Mesenchymal stem cell (in vitro differentiated cells and primary cell): ENCODE results near the gene STOX2.
A peak's percentile ranks its signal among the peaks of the same experiment; 100 is the strongest.

Experiments
- DNase-seq: peaks from one replicate; pipeline ENCODE4 v3.0.0-alpha.2; 2013
- H2AFZ ChIP-seq: one replicate; pipeline ENCODE4 v1.6.1; 2013; ENCODE audit warnings: low read depth, mild to moderate bottlenecking, control low read depth, inconsistent platforms, low read length, moderate library complexity
- H2AK5ac ChIP-seq: 2 replicates; pipeline ENCODE4 v1.6.1; 2013; ENCODE audit warnings: low read length, moderate library complexity, mild to moderate bottlenecking, inconsistent platforms; ENCODE audit not compliant: severe bottlenecking
- H2BK120ac ChIP-seq: one replicate; pipeline ENCODE4 v1.6.1; 2013; ENCODE audit warnings: low read depth, mild to moderate bottlenecking, inconsistent platforms, low read length, moderate library complexity
- H2BK12ac ChIP-seq, 2 experiments: one replicate each; pipeline ENCODE4 v1.6.1; 2013; ENCODE audit warnings: inconsistent platforms in 2 of 2, low read length in 2 of 2, mild to moderate bottlenecking in 2 of 2, moderate library complexity in 2 of 2, control low read depth in 1 of 2
- H2BK15ac ChIP-seq: one replicate; pipeline ENCODE4 v1.6.1; 2013; ENCODE audit warnings: mild to moderate bottlenecking, low read depth, inconsistent platforms; ENCODE audit not compliant: poor library complexity, severe bottlenecking
- H2BK5ac ChIP-seq: 2 replicates; pipeline ENCODE4 v1.6.1; 2013; ENCODE audit warnings: low read depth, mild to moderate bottlenecking, low read length, control low read depth, inconsistent platforms; ENCODE audit not compliant: poor library complexity, severe bottlenecking
- H3K14ac ChIP-seq, 2 experiments: one replicate each; pipeline ENCODE4 v1.6.1; 2013; ENCODE audit warnings: inconsistent platforms in 2 of 2, low read length in 2 of 2, control low read depth in 1 of 2, mild to moderate bottlenecking in 1 of 2, moderate library complexity in 1 of 2
- H3K18ac ChIP-seq, 2 experiments: one replicate each; pipeline ENCODE4 v1.6.1; 2013; ENCODE audit warnings: inconsistent platforms in 2 of 2, low read length in 2 of 2, control low read depth in 1 of 2, low read depth in 1 of 2, mild to moderate bottlenecking in 1 of 2
- H3K23ac ChIP-seq, 2 experiments: one replicate each; pipeline ENCODE4 v1.6.1; 2013; ENCODE audit warnings: inconsistent platforms in 2 of 2, low read length in 2 of 2, mild to moderate bottlenecking in 2 of 2, moderate library complexity in 2 of 2, control low read depth in 1 of 2
- H3K27ac ChIP-seq: 2 replicates; pipeline ENCODE4 v1.5.1; 2013; ENCODE audit warnings: mild to moderate bottlenecking, moderate library complexity, low read length, control low read depth, inconsistent platforms; ENCODE audit not compliant: poor library complexity, severe bottlenecking
- H3K27me3 ChIP-seq, 2 experiments: 2 replicates each; pipeline versions ENCODE4 v1.6.1 to v1.7.0; 2013; ENCODE audit warnings: low read length in 2 of 2, mild to moderate bottlenecking in 2 of 2, moderate library complexity in 2 of 2, control low read depth in 1 of 2, inconsistent platforms in 1 of 2; ENCODE audit not compliant: control insufficient read depth in 1 of 2, insufficient read depth in 1 of 2
- H3K36me3 ChIP-seq, 2 experiments: 2 replicates each; pipeline versions ENCODE4 v1.6.1 to v1.7.0; 2013; ENCODE audit warnings: low read length in 2 of 2, control low read depth in 1 of 2, inconsistent platforms in 1 of 2, low read depth in 1 of 2, mild to moderate bottlenecking in 1 of 2; ENCODE audit not compliant: insufficient read depth in 2 of 2, control insufficient read depth in 1 of 2
- H3K4ac ChIP-seq, 2 experiments: one replicate each; pipeline ENCODE4 v1.6.1; 2013; ENCODE audit warnings: inconsistent platforms in 2 of 2, low read length in 2 of 2, mild to moderate bottlenecking in 2 of 2, moderate library complexity in 2 of 2, control low read depth in 1 of 2, low read depth in 1 of 2
- H3K4me1 ChIP-seq: 2 replicates; pipeline ENCODE4 v1.6.1; 2013; ENCODE audit warnings: low read depth, low read length, control low read depth; ENCODE audit not compliant: control insufficient read depth, insufficient read depth
- H3K4me2 ChIP-seq: 2 replicates; pipeline ENCODE4 v1.6.1; 2013; ENCODE audit warnings: low read length, mild to moderate bottlenecking, inconsistent platforms; ENCODE audit not compliant: poor library complexity, severe bottlenecking
- H3K4me3 ChIP-seq, 2 experiments: 2 replicates each; pipeline versions ENCODE4 v1.5.1 to v1.7.0; 2013; ENCODE audit warnings: low read length in 2 of 2, mild to moderate bottlenecking in 2 of 2, control low read depth in 1 of 2, low read depth in 1 of 2; ENCODE audit not compliant: insufficient read depth in 1 of 2
- H3K79me1 ChIP-seq: replicated peaks from 2 replicates; pipeline ENCODE4 v1.6.1; 2013; ENCODE audit warnings: mild to moderate bottlenecking, control low read depth, low read length, inconsistent platforms; ENCODE audit not compliant: poor library complexity, severe bottlenecking
- H3K9ac ChIP-seq: 2 replicates; pipeline ENCODE4 v1.7.0; 2013; ENCODE audit warnings: mild to moderate bottlenecking, low read length, moderate library complexity
- H3K9me3 ChIP-seq: 2 replicates; pipeline ENCODE4 v1.7.0; 2013; ENCODE audit warnings: mild to moderate bottlenecking, low read length; ENCODE audit not compliant: control insufficient read depth
- H4K8ac ChIP-seq: one replicate; pipeline ENCODE4 v1.6.1; 2013; ENCODE audit warnings: inconsistent platforms, mild to moderate bottlenecking, low read length, moderate library complexity
- H4K91ac ChIP-seq: one replicate; pipeline ENCODE4 v1.6.1; 2013; ENCODE audit warnings: mild to moderate bottlenecking, low read length, inconsistent platforms
- WGBS: methylation state at CpG from one replicate; pipeline ENCODE4 v1.1.7; 2013; ENCODE audit warnings: mixed read lengths; 5-methylcytosine and 5-hydroxymethylcytosine counted together

Gene STOX2

GRCh38 chr4:183872531-183872930 is 32.6 kb upstream of the STOX2 start:
- Histone ChIP-seq H2BK15ac (no peak overlapping the region), H3K36me3 (no peaks in the 10 kb centered on the region)
- 67% methylated on average over 5 of the region's 5 CpGs for WGBS

DNA sequence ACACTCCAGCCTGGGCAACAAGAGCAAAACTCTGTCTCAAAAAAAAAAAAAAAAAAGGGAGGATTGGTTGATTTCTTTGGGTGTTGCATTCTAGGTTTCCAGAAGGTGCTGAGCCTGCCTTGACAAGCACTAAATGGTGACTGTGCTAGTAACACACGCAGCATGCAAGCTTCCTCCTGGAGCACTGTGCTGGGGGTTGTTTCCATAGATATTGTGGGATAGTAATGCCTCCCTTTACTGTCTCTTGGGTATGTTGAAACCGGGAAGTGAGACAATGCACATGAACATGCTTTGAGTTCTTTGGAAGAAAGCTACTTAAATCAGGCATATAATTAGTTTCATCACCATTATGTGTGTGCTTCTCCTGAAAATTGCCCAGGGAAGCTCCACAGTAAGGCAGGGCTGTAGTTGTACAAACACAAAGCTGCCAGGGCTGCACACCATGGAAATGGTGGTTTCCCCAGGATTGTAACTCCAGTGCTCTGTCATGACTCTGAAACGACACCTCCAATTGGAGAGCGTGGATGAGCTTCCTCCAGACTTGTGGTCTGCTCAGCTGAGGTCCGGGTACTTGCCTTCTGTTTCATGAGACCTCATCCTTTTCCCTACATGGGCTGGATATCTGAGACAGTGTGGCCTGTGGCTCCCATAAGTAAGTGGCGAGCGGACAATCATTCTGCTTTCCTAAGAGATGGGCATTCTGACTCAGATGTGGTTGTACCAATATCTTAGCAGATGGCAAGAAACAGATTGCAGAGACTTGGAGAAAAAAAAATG is 31.5 kb upstream of the STOX2 start:
- Histone ChIP-seq H3K36me3 (no peaks in the 10 kb centered on the region), H3K9me3 (no peaks in the 10 kb centered on the region), H3K27ac (no peak overlapping the region), H3K18ac (no peak overlapping the region), H2AFZ (no peak overlapping the region), H3K14ac (no peak overlapping the region), H4K91ac (no peak overlapping the region), H2AK5ac (no peak overlapping the region), H4K8ac (no peak overlapping the region), H3K4me3 (no peak overlapping the region), H3K4me1 (no peaks in the 10 kb centered on the region), H3K23ac (no peak overlapping the region), H3K27me3 (no peaks in the 10 kb centered on the region), H3K9ac (no peak overlapping the region), H2BK15ac (no peak overlapping the region), H3K4ac (no peak overlapping the region), H3K79me1 (no peaks in the 10 kb centered on the region), H2BK120ac (no peak overlapping the region), H2BK5ac (no peak overlapping the region), H3K4me2 (no peak overlapping the region), H2BK12ac (no peak overlapping the region)
- peak; percentile 4 for DNase-seq
- WGBS, result 92% methylated on average over 7 of the region's 7 CpGs

More at GRCh38 chr4:183872531-183872930, 32.6 kb upstream of the STOX2 start:
- no peak overlapping the region for H2BK120ac ChIP-seq
- H3K4me2 ChIP-seq, result no peak overlapping the region
- no peak overlapping the region for H3K4ac ChIP-seq
- no peak overlapping the region for H3K9ac ChIP-seq
- H2BK5ac ChIP-seq, result no peak overlapping the region
- H3K14ac ChIP-seq, result no peak overlapping the region
- DNase-seq, result peak; percentile 47
- no peak overlapping the region for H4K91ac ChIP-seq
- no peak overlapping the region for H2AK5ac ChIP-seq
- no peak overlapping the region for H3K23ac ChIP-seq
- no peaks in the 10 kb centered on the region for H3K27me3 ChIP-seq
- H3K4me3 ChIP-seq, result no peak overlapping the region
- H4K8ac ChIP-seq, result no peak overlapping the region
- H3K9me3 ChIP-seq, result no peaks in the 10 kb centered on the region
- H3K27ac ChIP-seq, result no peak overlapping the region
- no peaks in the 10 kb centered on the region for H3K4me1 ChIP-seq
- no peak overlapping the region for H2AFZ ChIP-seq
- H3K79me1 ChIP-seq, result no peaks in the 10 kb centered on the region
- no peak overlapping the region for H3K18ac ChIP-seq
- no peak overlapping the region for H2BK12ac ChIP-seq

DNA sequence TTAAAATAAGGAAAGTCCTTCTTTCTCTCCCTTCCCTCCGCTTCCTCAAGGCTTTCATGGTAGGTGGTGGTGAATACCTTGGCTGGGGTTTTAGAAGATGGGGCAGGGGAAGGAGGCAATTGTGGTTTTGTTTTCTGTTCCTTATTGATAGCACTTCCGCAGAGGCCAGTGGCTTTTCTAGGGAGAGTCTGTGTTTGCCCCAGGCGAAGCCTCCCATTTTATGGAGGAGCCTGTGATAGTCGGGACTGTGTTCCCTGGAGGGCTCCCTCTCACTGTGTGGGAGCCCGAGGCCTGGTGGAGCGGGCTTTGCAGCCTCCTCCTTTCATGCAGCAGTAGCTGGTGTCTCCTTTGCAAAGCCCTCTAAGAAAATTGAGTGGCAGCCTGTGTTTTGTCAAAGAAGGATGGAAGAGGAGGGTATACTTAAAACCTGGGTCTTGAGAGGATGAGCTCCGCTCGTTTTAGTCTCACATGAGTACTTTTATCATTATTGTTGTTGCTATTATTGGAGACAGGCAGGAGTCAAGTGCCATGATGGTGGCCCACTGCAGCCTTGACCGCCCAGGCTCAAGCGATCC is 29.8 kb upstream of the STOX2 start:
- Histone ChIP-seq H3K4me1 (no peaks in the 10 kb centered on the region), H3K27me3 (no peaks in the 10 kb centered on the region), H2BK15ac (no peak overlapping the region), H3K4me2 (no peak overlapping the region), H3K4ac (no peak overlapping the region), H3K9me3 (no peaks in the 10 kb centered on the region), H2BK120ac (no peak overlapping the region), H3K4me3 (no peak overlapping the region), H3K18ac (no peak overlapping the region), H3K36me3 (no peaks in the 10 kb centered on the region), H2AFZ (no peak overlapping the region), H3K9ac (no peak overlapping the region), H2AK5ac (no peak overlapping the region), H3K27ac (no peak overlapping the region), H2BK5ac (no peak overlapping the region), H4K91ac (no peak overlapping the region), H2BK12ac (no peak overlapping the region), H3K23ac (no peak overlapping the region), H3K79me1 (no peaks in the 10 kb centered on the region), H4K8ac (no peak overlapping the region), H3K14ac (no peak overlapping the region)
- DNase-seq, result no peak
- WGBS, result 88% methylated on average over 9 of the region's 10 CpGs

DNA sequence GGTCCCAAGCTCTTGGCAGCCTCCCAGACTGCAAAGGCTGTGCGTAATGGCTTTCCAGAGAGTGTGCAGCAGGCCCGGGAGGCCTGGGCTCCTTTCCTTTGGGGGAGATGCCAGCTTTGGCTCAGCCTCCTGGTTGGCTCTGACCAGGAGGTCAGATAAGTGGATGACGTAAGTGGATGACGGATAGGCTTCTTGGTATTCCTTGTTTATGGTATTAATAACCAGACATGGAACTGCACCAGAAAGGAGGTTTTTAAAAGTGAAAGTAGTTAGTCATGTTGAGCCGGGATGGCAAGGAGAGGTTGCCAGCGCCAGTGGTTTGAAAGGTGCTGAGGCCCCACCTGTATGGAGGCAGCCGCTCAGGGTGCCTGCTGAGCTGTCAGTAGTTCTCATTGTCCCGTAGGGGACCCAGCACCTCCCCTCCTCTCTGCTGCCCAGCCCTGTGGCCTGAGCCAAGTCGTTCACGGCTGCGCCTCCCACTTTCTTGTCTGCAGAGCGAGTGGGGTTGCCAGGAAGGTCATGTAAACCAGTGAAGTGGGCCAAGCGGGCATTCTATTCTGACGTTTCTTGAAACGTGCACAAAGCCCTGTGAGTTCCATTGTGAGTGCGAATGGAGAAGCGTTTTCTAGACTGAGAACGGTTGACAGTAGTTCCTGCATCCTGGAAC is 28.7 kb upstream of the STOX2 start:
- no peaks in the 10 kb centered on the region for H3K79me1 ChIP-seq
- H2BK15ac ChIP-seq, result no peak overlapping the region
- H3K36me3 ChIP-seq, result no peaks in the 10 kb centered on the region
- H4K91ac ChIP-seq, result no peak overlapping the region
- 81% methylated on average over 18 of the region's 18 CpGs for WGBS
- no peaks in the 10 kb centered on the region for H3K4me1 ChIP-seq
- H3K27ac ChIP-seq, result no peak overlapping the region
- H3K18ac ChIP-seq, result no peak overlapping the region
- H2BK12ac ChIP-seq, result no peak overlapping the region
- no peaks in the 10 kb centered on the region for H3K9me3 ChIP-seq
- peak; percentile 3 for DNase-seq
- no peaks in the 10 kb centered on the region for H3K27me3 ChIP-seq
- H3K4ac ChIP-seq, result no peak overlapping the region
- H3K14ac ChIP-seq, result no peak overlapping the region
- peak overlapping the region in 1 of 2 experiments; percentile 77 for H3K4me3 ChIP-seq
- H3K9ac ChIP-seq, result peak overlapping the region; percentile 73
- H3K23ac ChIP-seq, result no peak overlapping the region
- H2AK5ac ChIP-seq, result no peak overlapping the region
- no peak overlapping the region for H4K8ac ChIP-seq
- H2BK120ac ChIP-seq, result no peak overlapping the region
- no peak overlapping the region for H3K4me2 ChIP-seq
- no peak overlapping the region for H2BK5ac ChIP-seq
- H2AFZ ChIP-seq, result no peak overlapping the region
